GM13977 (cell line): ENCODE results near the gene P3H2.

Experiments used
- DNase-seq: peaks from one replicate; pipeline ENCODE4 v3.0.0; 2012; ENCODE audit warnings: low spot score
- CTCF ChIP-seq: IDR thresholded peaks from 2 replicates; pipeline ENCODE4 v1.5.1; 2012; ENCODE audit warnings: mild to moderate bottlenecking, control low read depth; ENCODE audit not compliant: insufficient read depth; ENCODE audit errors: extremely low read depth, missing control alignments
- in situ Hi-C: fragments of 300-500 bp; cut with MboI; formaldehyde crosslinking; loops from one replicate; pipeline ENCODE4 v1.12.0; 2022; ENCODE audit warnings: low sequenced_read_pairs, low pct_unique_long_range_greater_than_20kb, mixed read lengths, inconsistent platforms; ENCODE audit not compliant: unreplicated experiment

Gene P3H2

GRCh38 chr3:189978753-189979152 lies 141.9 kb downstream of the P3H2 start:
- in situ Hi-C loops: no loop called here
- no peak for TF ChIP-seq CTCF
- no peak for DNase-seq

- in situ Hi-C loops: no loop called here
- TF ChIP-seq CTCF: no peak
- DNase-seq: no peak
Measured at GRCh38 chr3:189977174-189977573, 143.5 kb downstream of the P3H2 start.

GRCh38 chr3:189975391-189975990 lies 145.2 kb downstream of the P3H2 start:
- TF ChIP-seq CTCF: no peak
- DNase-seq: no peak
- in situ Hi-C loops: no loop called here

GRCh38 chr3:189974359-189974758 lies 146.3 kb downstream of the P3H2 start:
- in situ Hi-C loops: loop anchor here (25.0 kb wide), 1 partner anchor 713 kb away; no protein-coding TSS in a partner anchor
- no peak for DNase-seq
- TF ChIP-seq CTCF: no peak

GRCh38 chr3:189967254-189967865 lies 153.3 kb downstream of the P3H2 start:
- in situ Hi-C loops: loop anchor here (10.0 to 25.0 kb wide), 2 partner anchors 227 to 720 kb away; no protein-coding TSS in a partner anchor
- peak; percentile 81 for TF ChIP-seq CTCF
- DNase-seq: peak; percentile 55

- no peak for TF ChIP-seq CTCF
- no peak for DNase-seq
- in situ Hi-C loops: loop anchor here (10.0 to 25.0 kb wide), 2 partner anchors 228 to 720 kb away; no protein-coding TSS in a partner anchor
Measured at GRCh38 chr3:189966843-189967242, 153.9 kb downstream of the P3H2 start.
